ENCODE data around the gene FRMPD1. TPM values are rescaled to one million over a fixed set of nuclear protein-coding genes. Genes with fewer than 3 reads are reported as not detected.

The FRMPD1 gene
- total RNA-seq, 1 experiment from 2014 or later, result not detected

GRCh38 chr9:37692622-37693221, 42.0 kb downstream of the FRMPD1 start:
- Histone ChIP-seq H3K9me3 (ENCODE audit: insufficient read depth, low read depth) (no peaks in the 10 kb centered on the region), H3K27ac (no peak overlapping the region), H3K36me3 (ENCODE audit: low read depth) (no peaks in the 10 kb centered on the region), H3K4me3 (no peak overlapping the region), H2AFZ (no peak overlapping the region), H3F3A (ENCODE audit: insufficient read depth, low read depth) (no peaks in the 10 kb centered on the region), H3K4me1 (replicated peaks; ENCODE audit: insufficient read depth) (no peaks in the 10 kb centered on the region), H3K4me2 (no peak overlapping the region), H3K9me2 (ENCODE audit: insufficient read depth) (no peaks in the 10 kb centered on the region), H4K20me1 (ENCODE audit: insufficient read depth) (no peaks in the 10 kb centered on the region), H3K27me3 (ENCODE audit: insufficient read depth, low read depth) (peaks cover 44% of the 10 kb centered on the region), H3K79me2 (ENCODE audit: low read depth) (no peaks in the 10 kb centered on the region)
- intact Hi-C loops (cut with micrococcal nuclease; ENCODE audit: unreplicated experiment), result no loop called here
- CTCF ChIA-PET, result no interaction called here
- TF ChIP-seq CTCF (conservative IDR thresholded peaks at IDR 0.05) (no peak), EZH2 (IDR thresholded peaks at IDR 0.05; ENCODE audit: low read depth) (no peak)
- POLR2A ChIA-PET (ENCODE audit: unreplicated experiment), result no interaction called here
- DNase-seq, result no peak
- no TSS peak for BruUV-seq (replicated peaks)

- DNase-seq, result no peak
- no peaks in the 10 kb centered on the region for H3K79me2 ChIP-seq (ENCODE audit: low read depth)
- ChIA-PET POLR2A (ENCODE audit: unreplicated experiment) (no interaction called here), CTCF (no interaction called here)
- H3K4me3 ChIP-seq, result no peak overlapping the region
- TF ChIP-seq CTCF (conservative IDR thresholded peaks at IDR 0.05) (no peak), EZH2 (IDR thresholded peaks at IDR 0.05; ENCODE audit: low read depth) (no peak)
- H4K20me1 ChIP-seq (ENCODE audit: insufficient read depth), result no peaks in the 10 kb centered on the region
- no peaks in the 10 kb centered on the region for H3F3A ChIP-seq (ENCODE audit: insufficient read depth, low read depth)
- no peak overlapping the region for H3K4me2 ChIP-seq
- no TSS peak for BruUV-seq (replicated peaks)
- no peaks in the 10 kb centered on the region for H3K9me2 ChIP-seq (ENCODE audit: insufficient read depth)
- no peaks in the 10 kb centered on the region for H3K9me3 ChIP-seq (ENCODE audit: insufficient read depth, low read depth)
- H3K4me1 ChIP-seq (replicated peaks; ENCODE audit: insufficient read depth), result no peaks in the 10 kb centered on the region
- H3K36me3 ChIP-seq (ENCODE audit: low read depth), result no peaks in the 10 kb centered on the region
- peaks cover 44% of the 10 kb centered on the region for H3K27me3 ChIP-seq (ENCODE audit: insufficient read depth, low read depth)
- no peak overlapping the region for H2AFZ ChIP-seq
- no peak overlapping the region for H3K27ac ChIP-seq
- intact Hi-C loops (cut with micrococcal nuclease; ENCODE audit: unreplicated experiment), result no loop called here
Measured at GRCh38 chr9:37693260-37693659, 42.5 kb downstream of the FRMPD1 start.

- no peak overlapping the region for H3K27ac ChIP-seq
- no peak for TF ChIP-seq CTCF (conservative IDR thresholded peaks at IDR 0.05)
- TF ChIP-seq EZH2 (IDR thresholded peaks at IDR 0.05; ENCODE audit: low read depth), result no peak
- no peak overlapping the region for H2AFZ ChIP-seq
- no peak for DNase-seq
- H3K4me2 ChIP-seq, result no peak overlapping the region
- CTCF ChIA-PET, result no interaction called here
- POLR2A ChIA-PET (ENCODE audit: unreplicated experiment), result no interaction called here
- no peaks in the 10 kb centered on the region for H3K9me3 ChIP-seq (ENCODE audit: insufficient read depth, low read depth)
- intact Hi-C loops (cut with micrococcal nuclease; ENCODE audit: unreplicated experiment), result no loop called here
- H3K4me1 ChIP-seq (replicated peaks; ENCODE audit: insufficient read depth), result no peaks in the 10 kb centered on the region
- H3F3A ChIP-seq (ENCODE audit: insufficient read depth, low read depth), result no peaks in the 10 kb centered on the region
- H4K20me1 ChIP-seq (ENCODE audit: insufficient read depth), result no peaks in the 10 kb centered on the region
- H3K79me2 ChIP-seq (ENCODE audit: low read depth), result no peaks in the 10 kb centered on the region
- no peak overlapping the region for H3K4me3 ChIP-seq
- no TSS peak for BruUV-seq (replicated peaks)
- H3K9me2 ChIP-seq (ENCODE audit: insufficient read depth), result no peaks in the 10 kb centered on the region
- peaks cover 44% of the 10 kb centered on the region for H3K27me3 ChIP-seq (ENCODE audit: insufficient read depth, low read depth)
- H3K36me3 ChIP-seq (ENCODE audit: low read depth), result no peaks in the 10 kb centered on the region
Measured at GRCh38 chr9:37694355-37694754, 43.6 kb downstream of the FRMPD1 start.
